HL-60 (cell line): ENCODE data around the gene PAIP1.

ENCODE experiments used
- CTCF ChIP-seq: IDR thresholded peaks from one replicate; pipeline ENCODE4 v1.5.1; 2011; ENCODE audit warnings: low read length, control low read depth, inconsistent platforms; ENCODE audit not compliant: insufficient read depth
- GABPA ChIP-seq: IDR thresholded peaks from 2 replicates; pipeline ENCODE4 v1.6.1; 2012; ENCODE audit warnings: low read depth
- POLR2AphosphoS5 ChIP-seq: IDR thresholded peaks from 2 replicates; pipeline ENCODE4 v1.6.1; 2012; ENCODE audit warnings: low read depth
- SPI1 ChIP-seq: IDR thresholded peaks from 2 replicates; pipeline ENCODE4 v1.6.1; 2012; ENCODE audit warnings: low read depth, mild to moderate bottlenecking, borderline replicate concordance

DNA sequence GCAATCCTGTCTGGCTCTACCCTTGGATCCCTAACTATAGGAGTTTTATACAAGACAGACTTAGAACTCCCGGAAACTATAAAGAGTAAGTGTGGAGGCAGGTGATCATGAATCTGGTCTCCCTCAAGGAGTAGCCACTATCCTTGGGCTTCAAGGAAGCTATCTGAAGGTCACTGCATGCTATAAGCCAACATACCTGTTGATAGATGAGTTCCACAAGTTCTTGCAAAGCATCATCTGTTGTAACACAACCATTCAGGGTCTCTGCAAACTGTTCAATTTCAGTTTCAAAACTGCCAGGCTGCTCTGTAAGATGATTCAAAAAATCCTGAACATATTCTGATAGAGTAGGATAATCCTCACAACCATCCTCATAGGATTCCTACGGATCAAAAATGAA, 9.3 kb downstream of the PAIP1 start:
- TF ChIP-seq CTCF: no peak
- TF ChIP-seq GABPA: no peak
- no peak for TF ChIP-seq POLR2AphosphoS5
- TF ChIP-seq SPI1: no peak
